LNCAP (cell line): ENCODE measurements around the gene GCNT3.

ENCODE experiments used
- CTCF ChIP-seq: fragments of 450-650 bp; IDR thresholded peaks from 2 replicates; pipeline ENCODE4 v1.5.1; 2017; ENCODE audit warnings: mild to moderate bottlenecking

Gene GCNT3, protein sequence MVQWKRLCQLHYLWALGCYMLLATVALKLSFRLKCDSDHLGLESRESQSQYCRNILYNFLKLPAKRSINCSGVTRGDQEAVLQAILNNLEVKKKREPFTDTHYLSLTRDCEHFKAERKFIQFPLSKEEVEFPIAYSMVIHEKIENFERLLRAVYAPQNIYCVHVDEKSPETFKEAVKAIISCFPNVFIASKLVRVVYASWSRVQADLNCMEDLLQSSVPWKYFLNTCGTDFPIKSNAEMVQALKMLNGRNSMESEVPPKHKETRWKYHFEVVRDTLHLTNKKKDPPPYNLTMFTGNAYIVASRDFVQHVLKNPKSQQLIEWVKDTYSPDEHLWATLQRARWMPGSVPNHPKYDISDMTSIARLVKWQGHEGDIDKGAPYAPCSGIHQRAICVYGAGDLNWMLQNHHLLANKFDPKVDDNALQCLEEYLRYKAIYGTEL

DNA sequence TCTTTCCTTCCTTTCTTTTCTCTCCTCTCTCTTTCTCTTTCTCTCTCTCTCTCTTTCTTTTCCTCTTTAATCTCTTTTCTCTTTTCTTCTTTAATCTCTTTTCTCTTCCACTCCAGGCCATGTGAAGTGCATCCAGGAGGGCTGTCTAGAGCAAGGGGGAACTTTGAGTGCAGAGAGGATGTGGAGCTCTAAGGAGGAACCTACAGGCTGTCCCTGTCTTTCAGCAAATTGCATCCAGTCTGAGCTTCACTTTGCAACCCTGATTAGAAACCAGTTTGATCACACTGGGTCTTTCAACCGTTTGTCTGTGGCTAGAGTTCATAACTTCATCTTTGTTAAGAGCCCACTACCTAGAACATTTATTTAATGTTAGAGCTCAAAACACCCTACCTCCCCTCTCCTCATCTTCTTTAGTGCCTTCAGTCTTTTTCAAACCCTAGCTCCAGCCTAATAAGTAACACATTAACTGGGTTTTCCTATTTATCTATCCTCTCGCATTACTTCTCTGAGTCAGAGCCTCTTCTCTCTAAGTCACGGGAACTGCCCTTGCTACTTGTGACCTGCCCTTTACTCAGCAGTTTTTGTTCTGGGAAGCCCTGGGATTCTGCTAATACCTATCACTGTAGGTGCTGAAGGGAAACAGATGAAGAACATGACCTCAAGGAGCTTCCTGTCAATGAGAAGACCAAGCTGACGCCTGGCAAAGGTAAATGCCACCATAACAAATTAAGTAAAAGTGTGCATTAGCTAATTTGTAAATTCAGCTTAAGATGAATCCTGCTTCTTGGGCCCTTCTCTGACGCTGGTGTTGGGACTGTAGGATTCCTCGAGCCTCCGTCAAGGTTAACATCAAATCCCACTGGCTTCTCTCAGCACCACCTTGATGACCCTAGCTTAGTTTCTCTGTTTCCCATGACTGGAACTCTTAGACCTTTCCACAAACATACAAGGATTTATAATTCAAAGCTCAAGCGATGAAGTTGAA, at the start of gene GCNT3:
Gene GCNT3, plus strand, starts transcription at position 508 of the 985 bp plus-strand sequence. CDS start 6,456 bp downstream, outside the sequence.
- TF ChIP-seq CTCF = no peak

GRCh38 chr15:59562448-59563186, 49.0 kb upstream of the GCNT3 start:
- TF ChIP-seq CTCF = peak; percentile 45

DNA sequence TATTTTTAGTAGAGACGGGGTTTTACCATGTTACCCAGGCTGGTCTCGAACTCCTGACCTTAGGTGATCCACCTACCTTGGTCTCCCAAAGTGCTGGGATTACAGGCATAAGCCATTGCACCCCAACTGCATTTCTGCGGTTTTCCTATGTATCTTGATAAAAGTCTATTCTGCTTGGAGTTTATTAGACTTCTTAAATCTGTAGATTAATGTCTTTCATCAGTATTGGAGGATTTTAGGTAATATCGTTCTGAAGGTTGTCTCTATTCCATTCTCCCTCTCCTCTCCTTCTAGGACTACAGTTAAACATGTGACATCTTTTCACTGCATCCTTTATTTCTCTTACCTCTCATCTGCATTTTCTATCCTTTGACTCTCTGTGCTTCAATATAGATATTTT, 46.3 kb upstream of the GCNT3 start:
- TF ChIP-seq CTCF = no peak

GRCh38 chr15:59567324-59567723, 44.3 kb upstream of the GCNT3 start:
- no peak for TF ChIP-seq CTCF

DNA sequence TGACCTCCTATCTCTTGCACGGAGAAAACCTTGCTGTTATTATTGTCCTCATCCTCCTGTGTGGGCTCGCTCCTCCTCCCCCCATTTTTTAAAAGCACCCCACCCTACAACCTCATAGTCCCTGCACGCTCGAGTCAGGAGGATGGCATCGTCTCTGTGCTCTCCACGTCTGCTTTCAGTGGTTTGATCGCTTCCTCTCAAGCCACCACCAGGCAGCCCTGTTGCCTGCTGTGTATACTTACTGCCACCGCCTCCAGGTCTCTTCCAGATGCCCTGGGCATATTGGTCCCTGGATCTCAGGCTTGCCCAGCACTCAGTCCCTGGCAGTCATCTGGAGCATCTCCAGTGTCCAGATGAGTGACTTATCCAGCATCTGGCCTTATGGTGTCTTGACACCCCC, 42.1 kb upstream of the GCNT3 start:
- no peak for TF ChIP-seq CTCF

DNA sequence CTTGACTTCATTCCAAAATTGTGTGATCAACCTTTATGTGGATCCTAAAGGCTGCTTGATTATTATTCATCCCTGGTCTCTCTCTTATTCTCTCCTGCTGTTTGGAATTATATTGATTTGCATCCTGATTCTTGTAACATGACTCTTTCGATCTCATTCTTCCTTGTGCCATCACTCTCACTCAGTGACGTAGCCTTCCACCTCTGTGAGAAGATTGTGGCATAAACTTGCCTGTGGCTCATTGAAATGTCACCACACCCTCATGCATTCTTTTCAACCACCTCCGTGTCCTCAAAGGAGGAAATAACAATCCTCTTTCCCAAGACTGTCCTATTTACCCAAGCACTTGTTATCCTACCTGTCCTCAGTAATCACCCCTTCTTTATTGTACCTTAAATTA, 41.3 kb upstream of the GCNT3 start:
- TF ChIP-seq CTCF = no peak

GRCh38 chr15:59571606-59572005, 40.0 kb upstream of the GCNT3 start:
- TF ChIP-seq CTCF = no peak
